HepG2 (cell line): ENCODE measurements around the gene ATAD3A. TPM values are rescaled to one million over a fixed set of nuclear protein-coding genes. Genes with fewer than 3 reads are reported as not detected.
A peak's percentile ranks its signal among the peaks of the same experiment; 100 is the strongest.

Experiments
- ADNP ChIP-seq: sonication (generic); formaldehyde crosslinking; IDR thresholded peaks from 2 replicates; pipeline ENCODE4 v1.4.0; 2020; ENCODE audit warnings: missing genetic modification reagents
- ATAD3A ChIP-seq: sonication (generic); formaldehyde crosslinking; IDR thresholded peaks from 2 replicates; pipeline ENCODE4 v1.4.0; 2020; ENCODE audit warnings: missing genetic modification reagents
- BHLHE40 ChIP-seq: IDR thresholded peaks from 2 replicates; pipeline ENCODE4 v1.6.1; 2011; ENCODE audit warnings: low read length, improper control_type of control experiment
- CAMTA2 ChIP-seq: sonication (generic); formaldehyde crosslinking; IDR thresholded peaks from 2 replicates; pipeline ENCODE4 v1.4.0; 2020; ENCODE audit warnings: mild to moderate bottlenecking, missing genetic modification reagents, borderline replicate concordance
- CEBPG ChIP-seq: IDR thresholded peaks from 2 replicates; pipeline ENCODE4 v1.6.1; 2016
- EP300 ChIP-seq, 3 experiments: sonication (generic) in 1 of 3; formaldehyde crosslinking in 1 of 3; IDR thresholded peaks; 2 replicates each; pipeline versions ENCODE4 v1.5.1 to v1.6.1; 2011 to 2020; ENCODE audit warnings: low read depth in 2 of 3, low read length in 2 of 3, borderline replicate concordance in 1 of 3, improper control_type of control experiment in 1 of 3, mild to moderate bottlenecking in 1 of 3, missing genetic modification reagents in 1 of 3, moderate library complexity in 1 of 3
- FOXA1 ChIP-seq, 2 experiments: fragments of 450-650 bp in 1 of 2; sonication (generic) in 1 of 2; formaldehyde crosslinking in 1 of 2; IDR thresholded peaks; 2 replicates each; pipeline versions ENCODE4 v1.4.0 to v1.6.1; 2016 to 2020; ENCODE audit warnings: missing genetic modification reagents in 1 of 2
- KMT2B ChIP-seq: IDR thresholded peaks from 2 replicates; pipeline ENCODE4 v1.6.1; 2016; ENCODE audit warnings: missing genetic modification reagents, missing compliant biosample characterization
- MYC ChIP-seq: sonication (generic); formaldehyde crosslinking; IDR thresholded peaks from 2 replicates; pipeline ENCODE4 v1.9.0; 2021; ENCODE audit warnings: missing genetic modification reagents, borderline replicate concordance
- NCOA5 ChIP-seq: sonication (generic); formaldehyde crosslinking; IDR thresholded peaks from 2 replicates; pipeline ENCODE4 v1.4.0; 2020; ENCODE audit warnings: missing genetic modification reagents
- POLR2G ChIP-seq: fragments of 200-400 bp; formaldehyde crosslinking; IDR thresholded peaks from 2 replicates; pipeline ENCODE4 v1.6.1; 2018; ENCODE audit warnings: mild to moderate bottlenecking, low read depth, low read length, moderate library complexity
- SYNCRIP ChIP-seq: fragments of 200-400 bp; formaldehyde crosslinking; IDR thresholded peaks from 2 replicates; pipeline ENCODE4 v1.6.1; 2018; ENCODE audit warnings: mild to moderate bottlenecking, low read depth, low read length; ENCODE audit not compliant: insufficient read depth
- TAF15 ChIP-seq: fragments of 200-400 bp; formaldehyde crosslinking; IDR thresholded peaks from one replicate; pipeline ENCODE4 v1.6.1; 2018; ENCODE audit warnings: mild to moderate bottlenecking, low read depth, low read length; ENCODE audit not compliant: poor library complexity, severe bottlenecking
- U2AF2 ChIP-seq: fragments of 200-400 bp; formaldehyde crosslinking; IDR thresholded peaks from 2 replicates; pipeline ENCODE4 v1.6.1; 2017; ENCODE audit warnings: low read depth, mild to moderate bottlenecking, low read length
- ZFP41 ChIP-seq: sonication (generic); formaldehyde crosslinking; IDR thresholded peaks from 2 replicates; pipeline ENCODE4 v1.4.0; 2020; ENCODE audit warnings: mild to moderate bottlenecking, missing genetic modification reagents, borderline replicate concordance
- ZNF496 ChIP-seq: sonication (generic); formaldehyde crosslinking; IDR thresholded peaks from 2 replicates; pipeline ENCODE4 v1.8.1; 2023; ENCODE audit warnings: mild to moderate bottlenecking, moderate library complexity, missing genetic modification reagents; ENCODE audit not compliant: insufficient replicate concordance
- ZNF570 ChIP-seq: sonication (generic); formaldehyde crosslinking; IDR thresholded peaks from 2 replicates; pipeline ENCODE4 v1.4.0; 2020; ENCODE audit warnings: mild to moderate bottlenecking, missing genetic modification reagents, borderline replicate concordance
- ZNF605 ChIP-seq: sonication (generic); formaldehyde crosslinking; IDR thresholded peaks from 2 replicates; pipeline ENCODE4 v1.8.0; 2022; ENCODE audit warnings: mild to moderate bottlenecking, missing genetic modification reagents
- ZSCAN22 ChIP-seq: sonication (generic); formaldehyde crosslinking; IDR thresholded peaks from 2 replicates; pipeline ENCODE4 v1.4.0; 2020; ENCODE audit warnings: mild to moderate bottlenecking, missing genetic modification reagents
- polyA plus RNA-seq, 8 experiments: library from polyadenylated mRNA; depleted of rRNA in 3 of 8; stranded (reverse) in 7 of 8; unstranded in 1 of 8; fragments of >200 nt; fragmentation: Illumina TruSeq in 4 of 8; extraction: Trizol in 4 of 8; gene quantifications; 2 replicates each; pipeline versions ENCODE4 v1.2.1 to v1.2.3, GENCODE V29; 2011 to 2016; ENCODE audit warnings: low read depth in 4 of 8, missing spikeins in 1 of 8, mixed read lengths in 1 of 8; ENCODE audit not compliant: insufficient read depth in 1 of 8
- total RNA-seq, 5 experiments: library from RNA; depleted of rRNA; stranded (reverse); fragments of >200 nt; fragmentation: Illumina TruSeq; extraction: Trizol; gene quantifications; 2 replicates each; pipeline ENCODE4 v1.2.3, GENCODE V29; 2016; ENCODE audit warnings: low read depth in 1 of 5
- TF ChIP-seq, protein P1 (sequence below): fragments of 450-650 bp; IDR thresholded peaks from 2 replicates; pipeline ENCODE4 v1.6.1; 2016
- TF ChIP-seq, protein P2 (sequence below): sonication (generic); IDR thresholded peaks from 2 replicates; pipeline ENCODE4 v1.6.1; 2016; ENCODE audit warnings: low read depth, borderline replicate concordance
- TF ChIP-seq, protein P3 (sequence below): sonication (generic); formaldehyde crosslinking; IDR thresholded peaks from 2 replicates; pipeline ENCODE4 v1.5.0; 2020; ENCODE audit warnings: mild to moderate bottlenecking, missing genetic modification reagents
- TF ChIP-seq, protein P4 (sequence below): sonication (generic); formaldehyde crosslinking; IDR thresholded peaks from 2 replicates; pipeline ENCODE4 v1.8.1; 2023; ENCODE audit warnings: missing genetic modification reagents, inconsistent platforms, borderline replicate concordance

Gene ATAD3A
- total and polyA plus RNA-seq, 2 of the 13 experiments (the other 11 are each of a cell fraction or from before 2014, with no cell fraction given), result 10.6 to 49.0 TPM

- TF ChIP-seq, protein P1, sequence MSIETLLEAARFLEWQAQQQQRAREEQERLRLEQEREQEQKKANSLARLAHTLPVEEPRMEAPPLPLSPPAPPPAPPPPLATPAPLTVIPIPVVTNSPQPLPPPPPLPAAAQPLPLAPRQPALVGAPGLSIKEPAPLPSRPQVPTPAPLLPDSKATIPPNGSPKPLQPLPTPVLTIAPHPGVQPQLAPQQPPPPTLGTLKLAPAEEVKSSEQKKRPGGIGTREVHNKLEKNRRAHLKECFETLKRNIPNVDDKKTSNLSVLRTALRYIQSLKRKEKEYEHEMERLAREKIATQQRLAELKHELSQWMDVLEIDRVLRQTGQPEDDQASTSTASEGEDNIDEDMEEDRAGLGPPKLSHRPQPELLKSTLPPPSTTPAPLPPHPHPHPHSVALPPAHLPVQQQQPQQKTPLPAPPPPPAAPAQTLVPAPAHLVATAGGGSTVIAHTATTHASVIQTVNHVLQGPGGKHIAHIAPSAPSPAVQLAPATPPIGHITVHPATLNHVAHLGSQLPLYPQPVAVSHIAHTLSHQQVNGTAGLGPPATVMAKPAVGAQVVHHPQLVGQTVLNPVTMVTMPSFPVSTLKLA, result peak; percentile 74
- TF ChIP-seq ZNF496 (CRISPR knock-in tag) (no peak), ZFP41 (CRISPR knock-in tag) (no peak), EP300 (IDR thresholded peaks at IDR 0.05; ENCODE audit: low read depth in 2 of 2, low read length in 2 of 2) (no peak), EP300 (CRISPR knock-in tag; IDR thresholded peaks at IDR 0.05; ENCODE audit: borderline replicate concordance) (no peak), CAMTA2 (no peak), MYC (peak; percentile 95), SYNCRIP (no peak), FOXA1 (IDR thresholded peaks at IDR 0.05) (no peak), FOXA1 (CRISPR knock-in tag; IDR thresholded peaks at IDR 0.05) (peak; percentile 42; the same call in 1 of the 2 replicates), CEBPG (CRISPR knock-in tag) (no peak), POLR2G (peak; percentile 77), NCOA5 (CRISPR knock-in tag) (no peak), TAF15 (no peak), ZNF570 (CRISPR knock-in tag) (no peak), ATAD3A (CRISPR knock-in tag) (no peak), U2AF2 (no peak), KMT2B (CRISPR knock-in tag) (peak; percentile 74; the same call in 1 of the 2 replicates), BHLHE40 (no peak), ZSCAN22 (CRISPR knock-in tag) (no peak), ADNP (CRISPR knock-in tag) (no peak), ZNF605 (CRISPR knock-in tag) (no peak)
- TF ChIP-seq, protein P2, sequence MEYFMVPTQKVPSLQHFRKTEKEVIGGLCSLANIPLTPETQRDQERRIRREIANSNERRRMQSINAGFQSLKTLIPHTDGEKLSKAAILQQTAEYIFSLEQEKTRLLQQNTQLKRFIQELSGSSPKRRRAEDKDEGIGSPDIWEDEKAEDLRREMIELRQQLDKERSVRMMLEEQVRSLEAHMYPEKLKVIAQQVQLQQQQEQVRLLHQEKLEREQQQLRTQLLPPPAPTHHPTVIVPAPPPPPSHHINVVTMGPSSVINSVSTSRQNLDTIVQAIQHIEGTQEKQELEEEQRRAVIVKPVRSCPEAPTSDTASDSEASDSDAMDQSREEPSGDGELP, result no peak
- TF ChIP-seq, protein P3, sequence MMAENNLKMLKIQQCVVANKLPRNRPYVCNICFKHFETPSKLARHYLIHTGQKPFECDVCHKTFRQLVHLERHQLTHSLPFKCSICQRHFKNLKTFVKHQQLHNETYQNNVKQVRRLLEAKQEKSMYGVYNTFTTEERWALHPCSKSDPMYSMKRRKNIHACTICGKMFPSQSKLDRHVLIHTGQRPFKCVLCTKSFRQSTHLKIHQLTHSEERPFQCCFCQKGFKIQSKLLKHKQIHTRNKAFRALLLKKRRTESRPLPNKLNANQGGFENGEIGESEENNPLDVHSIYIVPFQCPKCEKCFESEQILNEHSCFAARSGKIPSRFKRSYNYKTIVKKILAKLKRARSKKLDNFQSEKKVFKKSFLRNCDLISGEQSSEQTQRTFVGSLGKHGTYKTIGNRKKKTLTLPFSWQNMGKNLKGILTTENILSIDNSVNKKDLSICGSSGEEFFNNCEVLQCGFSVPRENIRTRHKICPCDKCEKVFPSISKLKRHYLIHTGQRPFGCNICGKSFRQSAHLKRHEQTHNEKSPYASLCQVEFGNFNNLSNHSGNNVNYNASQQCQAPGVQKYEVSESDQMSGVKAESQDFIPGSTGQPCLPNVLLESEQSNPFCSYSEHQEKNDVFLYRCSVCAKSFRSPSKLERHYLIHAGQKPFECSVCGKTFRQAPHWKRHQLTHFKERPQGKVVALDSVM, result no peak
- TF ChIP-seq, protein P4, sequence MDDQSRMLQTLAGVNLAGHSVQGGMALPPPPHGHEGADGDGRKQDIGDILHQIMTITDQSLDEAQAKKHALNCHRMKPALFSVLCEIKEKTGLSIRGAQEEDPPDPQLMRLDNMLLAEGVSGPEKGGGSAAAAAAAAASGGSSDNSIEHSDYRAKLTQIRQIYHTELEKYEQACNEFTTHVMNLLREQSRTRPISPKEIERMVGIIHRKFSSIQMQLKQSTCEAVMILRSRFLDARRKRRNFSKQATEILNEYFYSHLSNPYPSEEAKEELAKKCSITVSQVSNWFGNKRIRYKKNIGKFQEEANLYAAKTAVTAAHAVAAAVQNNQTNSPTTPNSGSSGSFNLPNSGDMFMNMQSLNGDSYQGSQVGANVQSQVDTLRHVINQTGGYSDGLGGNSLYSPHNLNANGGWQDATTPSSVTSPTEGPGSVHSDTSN (CRISPR knock-in tag), result no peak
Observed at GRCh38 chr1:1471389-1472052, 40.4 kb upstream of the ATAD3A start, which contains the start of gene ATAD3B (continued).
